Esophagus squamous epithelium (tissue), 4 donors: Measurements from ENCODE around the gene TDRD9.

ENCODE experiments used
- POLR2A ChIP-seq, 4 donors: fragments of 450-650 bp; IDR thresholded peaks; one replicate each; pipeline ENCODE4 v1.6.1; 2017; ENCODE audit warnings: antibody characterized with exemption in 4 of 4, mild to moderate bottlenecking in 4 of 4, moderate library complexity in 3 of 4
- TF ChIP-seq, protein P1 (sequence below), 6 experiments: fragments of 450-650 bp in 4 of 6; fragments of 200-600 bp in 2 of 6; sonication (generic) in 2 of 6; IDR thresholded peaks; one replicate each; pipeline ENCODE4 v1.5.1; 2016 to 2019; ENCODE audit warnings: antibody characterized with exemption in 6 of 6, mild to moderate bottlenecking in 4 of 6, moderate library complexity in 4 of 6

DNA sequence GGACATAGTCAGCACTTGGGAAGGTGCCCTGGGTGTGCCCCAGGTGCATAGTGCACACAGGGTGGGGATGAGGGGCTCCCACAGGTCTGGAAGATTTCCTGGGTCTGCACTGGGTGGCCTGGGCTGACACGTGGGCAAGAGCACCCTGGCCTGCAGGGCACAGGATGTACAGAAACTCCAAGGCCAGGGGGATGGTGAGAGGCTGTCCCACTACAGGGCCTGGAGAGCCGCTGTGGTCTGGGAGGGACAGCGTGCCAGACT is 45.1 kb upstream of the TDRD9 start:
- TF ChIP-seq, protein P1, sequence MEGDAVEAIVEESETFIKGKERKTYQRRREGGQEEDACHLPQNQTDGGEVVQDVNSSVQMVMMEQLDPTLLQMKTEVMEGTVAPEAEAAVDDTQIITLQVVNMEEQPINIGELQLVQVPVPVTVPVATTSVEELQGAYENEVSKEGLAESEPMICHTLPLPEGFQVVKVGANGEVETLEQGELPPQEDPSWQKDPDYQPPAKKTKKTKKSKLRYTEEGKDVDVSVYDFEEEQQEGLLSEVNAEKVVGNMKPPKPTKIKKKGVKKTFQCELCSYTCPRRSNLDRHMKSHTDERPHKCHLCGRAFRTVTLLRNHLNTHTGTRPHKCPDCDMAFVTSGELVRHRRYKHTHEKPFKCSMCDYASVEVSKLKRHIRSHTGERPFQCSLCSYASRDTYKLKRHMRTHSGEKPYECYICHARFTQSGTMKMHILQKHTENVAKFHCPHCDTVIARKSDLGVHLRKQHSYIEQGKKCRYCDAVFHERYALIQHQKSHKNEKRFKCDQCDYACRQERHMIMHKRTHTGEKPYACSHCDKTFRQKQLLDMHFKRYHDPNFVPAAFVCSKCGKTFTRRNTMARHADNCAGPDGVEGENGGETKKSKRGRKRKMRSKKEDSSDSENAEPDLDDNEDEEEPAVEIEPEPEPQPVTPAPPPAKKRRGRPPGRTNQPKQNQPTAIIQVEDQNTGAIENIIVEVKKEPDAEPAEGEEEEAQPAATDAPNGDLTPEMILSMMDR (IDR thresholded peaks at IDR 0.05) = no peak
- TF ChIP-seq POLR2A (IDR thresholded peaks at IDR 0.05) = no peak
